Measurements from ENCODE around the gene ZNF275.
"Not testable (repeated sequence)": the region's sequence is repeated elsewhere in the genome, so short reads cannot be mapped to it uniquely, and the experiment has no call there.

Gene ZNF275

GRCh38 chrX:153361781-153362397 is 27.9 kb downstream of the ZNF275 start:
- no peak for DNase-seq

GRCh38 chrX:153365670-153366069 is 31.7 kb downstream of the ZNF275 start:
- DNase-seq, result no peak

- no peak for DNase-seq
Measured at GRCh38 chrX:153366119-153366518, 32.2 kb downstream of the ZNF275 start.

GRCh38 chrX:153366878-153367538 is 33.1 kb downstream of the ZNF275 start:
- DNase-seq, result no peak

- no peak for DNase-seq
Measured at GRCh38 chrX:153370293-153371055, 36.5 kb downstream of the ZNF275 start.

- DNase-seq, result no peak
Measured at GRCh38 chrX:153371256-153371655, 37.3 kb downstream of the ZNF275 start.

GRCh38 chrX:153372949-153373348 is 39.0 kb downstream of the ZNF275 start:
- DNase-seq, result no peak

GRCh38 chrX:153374426-153374825 is 40.5 kb downstream of the ZNF275 start:
- DNase-seq, result no peak

GRCh38 chrX:153375571-153375970 is 41.6 kb downstream of the ZNF275 start:
- no peak for DNase-seq

- no peak for DNase-seq
Measured at GRCh38 chrX:153377727-153378126, 43.8 kb downstream of the ZNF275 start.

- DNase-seq, result no peak
Measured at GRCh38 chrX:153378607-153379006, 44.7 kb downstream of the ZNF275 start.

GRCh38 chrX:153379508-153379907 is 45.6 kb downstream of the ZNF275 start:
- DNase-seq, result no peak

GRCh38 chrX:153379971-153380581 is 46.1 kb downstream of the ZNF275 start:
- DNase-seq, result no peak

GRCh38 chrX:153380691-153381090 is 46.7 kb downstream of the ZNF275 start:
- DNase-seq, result no peak

GRCh38 chrX:153381684-153382532 is 48.0 kb downstream of the ZNF275 start:
- DNase-seq, result peak; percentile 48

GRCh38 chrX:153382563-153383482 is 48.9 kb downstream of the ZNF275 start:
- no peak for DNase-seq

GRCh38 chrX:153384390-153384789 is 50.4 kb downstream of the ZNF275 start:
- no peak for DNase-seq

- DNase-seq, result not testable (repeated sequence)
Measured at GRCh38 chrX:153384973-153385372, 51.0 kb downstream of the ZNF275 start.

GRCh38 chrX:153386097-153386496 is 52.1 kb downstream of the ZNF275 start:
- no peak for DNase-seq

GRCh38 chrX:153387345-153387744 is 53.4 kb downstream of the ZNF275 start:
- DNase-seq, result no peak

Measured in fibroblast of skin of back (primary cell).